ENCODE measurements around the gene GULP1.

The GULP1 gene

DNA sequence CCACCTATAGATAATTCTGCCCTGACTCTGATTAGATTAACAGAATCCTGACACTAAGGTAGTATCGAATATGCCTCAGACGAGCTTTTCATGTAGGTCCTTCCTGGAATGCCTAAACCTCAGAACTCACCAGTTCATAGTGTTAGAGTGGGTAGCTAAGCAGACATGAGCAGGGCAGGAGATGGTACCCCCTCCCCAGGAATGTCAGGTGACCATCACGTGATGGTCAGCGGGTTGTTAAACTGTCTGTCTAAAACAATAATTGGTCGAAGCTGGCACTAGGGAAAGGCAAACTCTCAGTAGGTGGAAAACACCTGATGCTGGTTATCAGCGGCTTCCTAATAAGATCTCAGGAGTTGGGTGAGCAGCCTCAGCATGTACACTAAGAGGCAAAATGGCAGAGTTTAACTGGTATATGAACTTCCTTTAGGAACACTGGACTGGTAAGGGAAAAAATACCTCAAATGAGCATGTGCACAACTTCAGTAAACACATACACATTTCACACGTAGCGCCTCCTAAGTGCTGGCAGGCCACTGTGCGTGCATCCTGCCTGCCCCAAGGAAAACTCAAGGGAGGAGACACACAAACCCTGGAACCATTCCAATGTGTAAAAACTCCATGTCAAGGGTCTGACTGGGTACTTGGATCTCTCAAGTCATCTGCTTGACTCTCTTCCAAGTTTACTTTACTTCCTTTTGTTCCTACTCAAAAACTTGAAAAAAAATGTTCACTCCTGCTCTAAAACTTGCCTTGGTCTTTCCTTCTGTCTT lies 339.5 kb downstream of the GULP1 start (continued):
- TF ChIP-seq, protein P1, sequence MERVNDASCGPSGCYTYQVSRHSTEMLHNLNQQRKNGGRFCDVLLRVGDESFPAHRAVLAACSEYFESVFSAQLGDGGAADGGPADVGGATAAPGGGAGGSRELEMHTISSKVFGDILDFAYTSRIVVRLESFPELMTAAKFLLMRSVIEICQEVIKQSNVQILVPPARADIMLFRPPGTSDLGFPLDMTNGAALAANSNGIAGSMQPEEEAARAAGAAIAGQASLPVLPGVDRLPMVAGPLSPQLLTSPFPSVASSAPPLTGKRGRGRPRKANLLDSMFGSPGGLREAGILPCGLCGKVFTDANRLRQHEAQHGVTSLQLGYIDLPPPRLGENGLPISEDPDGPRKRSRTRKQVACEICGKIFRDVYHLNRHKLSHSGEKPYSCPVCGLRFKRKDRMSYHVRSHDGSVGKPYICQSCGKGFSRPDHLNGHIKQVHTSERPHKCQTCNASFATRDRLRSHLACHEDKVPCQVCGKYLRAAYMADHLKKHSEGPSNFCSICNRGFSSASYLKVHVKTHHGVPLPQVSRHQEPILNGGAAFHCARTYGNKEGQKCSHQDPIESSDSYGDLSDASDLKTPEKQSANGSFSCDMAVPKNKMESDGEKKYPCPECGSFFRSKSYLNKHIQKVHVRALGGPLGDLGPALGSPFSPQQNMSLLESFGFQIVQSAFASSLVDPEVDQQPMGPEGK (CRISPR knock-in tag; IDR thresholded peaks at IDR 0.05; ENCODE audit: borderline replicate concordance) = no peak

DNA sequence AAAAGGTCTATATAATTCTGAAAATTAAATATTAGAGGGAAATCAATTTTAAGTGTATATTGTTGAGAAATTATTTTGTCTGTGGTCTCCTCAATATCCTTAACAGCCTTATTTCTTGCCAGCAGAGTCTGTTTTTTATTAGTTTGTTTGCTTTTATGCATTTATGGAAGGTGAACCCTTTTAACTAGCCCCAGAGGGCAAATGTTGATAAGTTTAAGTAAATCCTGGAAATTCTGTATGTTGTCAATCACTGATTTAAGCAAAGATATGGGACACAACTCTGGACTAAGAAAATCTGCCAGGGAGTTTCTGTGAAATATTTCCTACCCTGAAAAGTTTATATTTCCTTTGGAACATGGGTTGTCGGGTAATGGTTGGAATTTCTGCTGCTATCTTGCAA lies 343.0 kb downstream of the GULP1 start:
- no peak for ATAC-seq
- TF ChIP-seq TOX (CRISPR knock-in tag; IDR thresholded peaks at IDR 0.05; ENCODE audit: borderline replicate concordance) = no peak
- no peak for TF ChIP-seq PPARA (CRISPR knock-in tag; IDR thresholded peaks at IDR 0.05; ENCODE audit: borderline replicate concordance)
- no peak for TF ChIP-seq ZNF8 (CRISPR knock-in tag; IDR thresholded peaks at IDR 0.05)
- TF ChIP-seq BACH2 (CRISPR knock-in tag; IDR thresholded peaks at IDR 0.05; ENCODE audit: borderline replicate concordance) = no peak
- TF ChIP-seq ZFP3 (CRISPR knock-in tag; IDR thresholded peaks at IDR 0.05) = no peak
- TF ChIP-seq TCF4 (CRISPR knock-in tag; IDR thresholded peaks at IDR 0.05; ENCODE audit: borderline replicate concordance) = no peak; the same call in 1 of the 2 replicates
- TF ChIP-seq RARB (CRISPR knock-in tag; IDR thresholded peaks at IDR 0.05) = no peak
